AG04449 (cell line): ENCODE measurements around the gene LRBA.

Experiments used
- CTCF ChIA-PET: fragments of 350-600 bp; formaldehyde crosslinking; extraction: SDS; loops from one replicate; lab custom pipeline; 2021; ENCODE audit warnings: antibody characterized with exemption; lab: Yijun Ruan, JAX
- POLR2A ChIA-PET: fragments of 400-600, 350-600 bp; formaldehyde crosslinking; extraction: SDS; loops from one replicate; lab custom pipeline; 2020; ENCODE audit warnings: antibody characterized with exemption, inconsistent platforms; lab: Yijun Ruan, JAX
- DNase-seq: peaks from one replicate; pipeline ENCODE4 v3.0.0-alpha.2; 2010; ENCODE audit warnings: low read depth, low spot score
- H3K4me3 ChIP-seq: 2 replicates; pipeline ENCODE4 v1.5.1; 2011; ENCODE audit warnings: low read depth, mild to moderate bottlenecking, control low read depth, low read length
- TF ChIP-seq, protein P1 (sequence below): IDR thresholded peaks from one replicate; pipeline ENCODE4 v1.5.1; 2011; ENCODE audit warnings: mild to moderate bottlenecking, moderate library complexity, low read length, control low read depth, inconsistent platforms; ENCODE audit not compliant: insufficient read depth; ENCODE audit errors: missing control alignments

The LRBA gene

DNA sequence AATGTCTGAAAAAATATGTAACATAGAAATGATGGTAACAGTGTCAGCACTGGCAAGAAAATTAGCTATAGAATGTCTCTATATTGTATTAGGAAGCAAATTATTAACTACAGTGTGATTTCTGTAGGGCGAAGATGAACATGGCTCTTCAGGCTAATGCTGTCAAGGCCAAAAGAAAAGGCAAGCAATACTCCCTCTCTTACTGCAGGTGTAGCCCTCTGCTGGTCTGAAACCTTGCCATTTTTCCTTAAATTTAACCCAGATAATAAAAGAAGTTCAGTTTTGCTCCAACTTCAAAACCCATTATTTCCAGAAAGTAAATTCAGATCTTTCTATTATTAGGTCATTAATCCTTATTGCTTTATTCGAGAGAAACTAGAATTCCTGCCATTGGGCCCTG is 215.9 kb downstream of the LRBA start:
- no peak for DNase-seq
- TF ChIP-seq, protein P1, sequence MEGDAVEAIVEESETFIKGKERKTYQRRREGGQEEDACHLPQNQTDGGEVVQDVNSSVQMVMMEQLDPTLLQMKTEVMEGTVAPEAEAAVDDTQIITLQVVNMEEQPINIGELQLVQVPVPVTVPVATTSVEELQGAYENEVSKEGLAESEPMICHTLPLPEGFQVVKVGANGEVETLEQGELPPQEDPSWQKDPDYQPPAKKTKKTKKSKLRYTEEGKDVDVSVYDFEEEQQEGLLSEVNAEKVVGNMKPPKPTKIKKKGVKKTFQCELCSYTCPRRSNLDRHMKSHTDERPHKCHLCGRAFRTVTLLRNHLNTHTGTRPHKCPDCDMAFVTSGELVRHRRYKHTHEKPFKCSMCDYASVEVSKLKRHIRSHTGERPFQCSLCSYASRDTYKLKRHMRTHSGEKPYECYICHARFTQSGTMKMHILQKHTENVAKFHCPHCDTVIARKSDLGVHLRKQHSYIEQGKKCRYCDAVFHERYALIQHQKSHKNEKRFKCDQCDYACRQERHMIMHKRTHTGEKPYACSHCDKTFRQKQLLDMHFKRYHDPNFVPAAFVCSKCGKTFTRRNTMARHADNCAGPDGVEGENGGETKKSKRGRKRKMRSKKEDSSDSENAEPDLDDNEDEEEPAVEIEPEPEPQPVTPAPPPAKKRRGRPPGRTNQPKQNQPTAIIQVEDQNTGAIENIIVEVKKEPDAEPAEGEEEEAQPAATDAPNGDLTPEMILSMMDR: no peak
- ChIA-PET POLR2A (no interaction called here), CTCF (interaction anchor here (0.9 to 1.7 kb wide), 3 partner anchors 12 to 65 kb away, joined by 3 read pairs; no protein-coding TSS in a partner anchor)
- no peak overlapping the region for H3K4me3 ChIP-seq

DNA sequence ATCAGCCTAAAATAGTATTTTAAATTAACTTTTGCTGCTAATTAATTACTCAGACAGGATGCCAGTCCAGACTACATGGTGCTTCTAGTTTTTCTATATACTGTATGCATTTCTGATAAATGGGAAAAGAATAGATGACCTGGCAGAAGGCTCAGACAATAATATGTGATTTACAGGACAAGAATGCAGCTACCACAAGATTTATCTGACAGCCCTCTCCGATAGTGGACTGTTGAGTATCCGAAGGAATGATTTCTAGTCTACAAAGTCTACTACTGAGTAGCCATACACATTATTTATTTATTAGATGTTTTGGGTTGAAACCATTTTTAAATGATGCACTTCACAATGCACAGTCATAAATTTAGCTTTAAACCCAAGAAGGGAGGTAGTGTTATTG is 220.4 kb downstream of the LRBA start:
- DNase-seq: no peak
- CTCF ChIA-PET: no interaction called here
- TF ChIP-seq, protein P1: no peak

DNA sequence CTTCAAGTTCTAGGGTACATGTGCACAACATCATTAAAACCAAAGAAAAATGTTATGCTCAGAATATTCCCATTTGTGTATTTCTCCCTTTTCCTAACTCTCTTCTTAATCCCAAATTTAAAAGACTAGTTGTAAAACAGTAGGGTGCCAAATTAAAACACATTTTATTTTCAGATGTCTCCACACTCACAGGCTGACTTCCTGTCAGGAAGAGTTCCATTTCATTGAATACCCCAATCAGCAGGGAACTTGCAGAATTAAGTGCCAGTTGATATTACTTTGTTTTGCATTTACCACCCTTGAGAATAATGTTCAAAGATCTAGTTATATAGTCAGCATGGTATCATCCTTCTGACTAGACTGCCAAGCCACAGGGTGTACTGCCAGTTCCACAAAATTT is 225.2 kb downstream of the LRBA start:
- POLR2A ChIA-PET: no interaction called here
- H3K4me3 ChIP-seq: no peak overlapping the region
- no peak for DNase-seq
- CTCF ChIA-PET: no interaction called here
- TF ChIP-seq, protein P1: no peak

More for the DNA sequence above, 220.4 kb downstream of the LRBA start:
- POLR2A ChIA-PET: no interaction called here
- no peak overlapping the region for H3K4me3 ChIP-seq

DNA sequence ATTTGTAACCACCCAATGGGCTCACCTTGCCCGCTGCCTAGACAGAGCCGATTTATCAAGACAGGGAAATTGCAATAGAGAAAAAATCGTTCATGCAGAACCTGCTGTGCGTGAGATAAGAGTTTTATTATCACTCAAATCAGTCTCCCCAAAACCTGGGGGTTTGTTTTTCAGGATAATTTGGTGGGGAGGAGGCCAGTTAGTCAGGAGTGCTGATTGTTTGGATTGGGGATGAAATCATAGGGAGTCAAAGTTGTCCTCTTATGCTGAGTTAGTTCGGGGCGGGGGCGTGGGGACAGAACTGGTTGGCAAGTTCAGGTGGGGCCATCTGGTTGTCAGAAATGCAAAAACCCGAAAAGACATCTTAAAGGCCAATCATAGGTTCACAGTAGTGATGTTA is 230.1 kb downstream of the LRBA start:
- DNase-seq: no peak
- ChIA-PET CTCF (no interaction called here), POLR2A (no interaction called here)
- TF ChIP-seq, protein P1: no peak
- H3K4me3 ChIP-seq: no peak overlapping the region

DNA sequence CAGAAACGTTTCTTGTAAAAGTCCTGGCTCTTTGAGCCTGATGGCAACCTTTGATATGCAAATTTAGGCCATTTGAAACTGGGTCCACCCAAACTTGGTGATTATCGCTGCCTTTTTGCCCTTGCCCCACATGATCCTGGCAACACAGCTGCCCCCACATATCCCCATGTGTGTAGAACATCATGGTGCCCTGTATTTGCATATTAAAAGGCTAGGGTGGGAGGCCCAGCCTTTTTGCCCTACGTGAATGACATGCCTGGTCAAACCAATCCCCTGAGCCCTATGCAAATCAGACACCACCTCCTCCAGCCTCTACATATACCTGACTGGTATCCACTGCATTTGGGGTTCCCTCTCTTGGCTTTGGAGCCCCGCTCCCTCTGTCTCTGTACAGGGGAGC is 230.8 kb downstream of the LRBA start:
- TF ChIP-seq, protein P1: no peak
- DNase-seq: no peak
- POLR2A ChIA-PET: no interaction called here
- H3K4me3 ChIP-seq: no peak overlapping the region
- CTCF ChIA-PET: no interaction called here

DNA sequence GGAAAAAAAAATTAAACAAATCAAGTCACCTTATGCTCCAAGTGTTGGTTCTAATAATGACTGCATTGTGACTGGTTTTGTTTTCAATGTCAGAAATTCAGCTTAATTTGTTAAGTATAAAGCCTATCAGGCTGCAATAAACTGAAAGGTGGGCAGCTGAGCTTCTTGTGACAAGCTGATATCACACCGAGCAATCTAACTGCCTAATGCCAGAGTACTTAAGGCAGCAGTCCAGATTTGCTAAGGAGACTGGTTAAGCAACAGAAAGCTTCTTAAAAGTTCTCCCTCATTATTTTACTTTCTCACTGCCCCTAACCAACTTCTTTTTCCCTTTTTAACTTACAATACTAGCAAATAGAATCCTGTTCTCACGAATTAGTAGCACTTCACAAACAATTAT is 232.2 kb downstream of the LRBA start:
- CTCF ChIA-PET: no interaction called here
- no peak overlapping the region for H3K4me3 ChIP-seq
- no peak for DNase-seq
- TF ChIP-seq, protein P1: no peak
- POLR2A ChIA-PET: no interaction called here
